ENCODE data around the gene SCG3.

SCG3 gene

GRCh38 chr15:51687565-51687964 is 6.3 kb downstream of the SCG3 start:
- Histone ChIP-seq H3K4me1 (ENCODE audit: insufficient read depth, low read length) (peaks cover 4% of the 10 kb centered on the region; the same call in 1 of the 2 replicates), H3K79me2 (ENCODE audit: insufficient read depth, low read length) (no peaks in the 10 kb centered on the region), H4K20me1 (ENCODE audit: insufficient read depth, low read length) (no peaks in the 10 kb centered on the region), H3K4me2 (ENCODE audit: insufficient read depth, low read length) (no peak overlapping the region), H3K27ac (ENCODE audit: low read length) (no peak overlapping the region), H3K27me3 (ENCODE audit: insufficient read depth, low read length, poor library complexity) (no peaks in the 10 kb centered on the region), H3K4me3 (ENCODE audit: low read depth in 1 of 2, low read length in 2 of 2) (no peak overlapping the region), H3K9me3 (ENCODE audit: insufficient read depth, low read length, severe bottlenecking) (no peaks in the 10 kb centered on the region), H2AFZ (ENCODE audit: low read depth, low read length) (no peak overlapping the region), H3K36me3 (ENCODE audit: insufficient read depth, low read length) (no peaks in the 10 kb centered on the region), H3K9ac (ENCODE audit: low read depth, low read length) (no peak overlapping the region)
- ATAC-seq (ENCODE audit: insufficient read depth, low read depth) (no peak), DNase-seq (no peak)
- TF ChIP-seq, protein P1, sequence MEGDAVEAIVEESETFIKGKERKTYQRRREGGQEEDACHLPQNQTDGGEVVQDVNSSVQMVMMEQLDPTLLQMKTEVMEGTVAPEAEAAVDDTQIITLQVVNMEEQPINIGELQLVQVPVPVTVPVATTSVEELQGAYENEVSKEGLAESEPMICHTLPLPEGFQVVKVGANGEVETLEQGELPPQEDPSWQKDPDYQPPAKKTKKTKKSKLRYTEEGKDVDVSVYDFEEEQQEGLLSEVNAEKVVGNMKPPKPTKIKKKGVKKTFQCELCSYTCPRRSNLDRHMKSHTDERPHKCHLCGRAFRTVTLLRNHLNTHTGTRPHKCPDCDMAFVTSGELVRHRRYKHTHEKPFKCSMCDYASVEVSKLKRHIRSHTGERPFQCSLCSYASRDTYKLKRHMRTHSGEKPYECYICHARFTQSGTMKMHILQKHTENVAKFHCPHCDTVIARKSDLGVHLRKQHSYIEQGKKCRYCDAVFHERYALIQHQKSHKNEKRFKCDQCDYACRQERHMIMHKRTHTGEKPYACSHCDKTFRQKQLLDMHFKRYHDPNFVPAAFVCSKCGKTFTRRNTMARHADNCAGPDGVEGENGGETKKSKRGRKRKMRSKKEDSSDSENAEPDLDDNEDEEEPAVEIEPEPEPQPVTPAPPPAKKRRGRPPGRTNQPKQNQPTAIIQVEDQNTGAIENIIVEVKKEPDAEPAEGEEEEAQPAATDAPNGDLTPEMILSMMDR (IDR thresholded peaks at IDR 0.05; ENCODE audit: borderline replicate concordance, extremely low read depth, low read length, poor library complexity, severe bottlenecking) = no peak
- TF ChIP-seq EZH2 (IDR thresholded peaks at IDR 0.05; ENCODE audit: borderline replicate concordance, low read depth, low read length, severe bottlenecking) = no peak

DNA sequence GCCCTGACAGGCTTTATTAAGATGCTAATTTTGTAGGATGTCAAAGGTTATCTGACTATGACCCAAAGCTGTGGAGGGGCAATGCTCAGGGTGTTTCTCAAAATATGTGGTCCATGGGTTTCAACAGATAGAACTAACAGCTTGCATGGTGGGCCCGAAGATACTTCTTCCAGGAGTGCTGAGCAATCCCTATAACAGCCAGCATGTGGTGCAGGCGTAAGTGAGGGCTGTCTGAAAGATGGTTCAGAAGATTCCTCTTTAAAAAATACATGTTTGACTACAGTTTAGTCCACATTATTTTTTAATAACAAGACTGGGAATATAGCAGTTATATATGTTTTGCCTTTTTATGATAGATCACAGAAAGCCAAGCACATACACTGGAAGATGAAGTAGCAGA is 7.6 kb downstream of the SCG3 start:
- no peaks in the 10 kb centered on the region for H4K20me1 ChIP-seq (ENCODE audit: insufficient read depth, low read length)
- H2AFZ ChIP-seq (ENCODE audit: low read depth, low read length) = no peak overlapping the region
- H3K27me3 ChIP-seq (ENCODE audit: insufficient read depth, low read length, poor library complexity) = peaks cover 2% of the 10 kb centered on the region
- H3K79me2 ChIP-seq (ENCODE audit: insufficient read depth, low read length) = no peaks in the 10 kb centered on the region
- peaks cover 4% of the 10 kb centered on the region; the same call in 1 of the 2 replicates for H3K4me1 ChIP-seq (ENCODE audit: insufficient read depth, low read length)
- H3K9me3 ChIP-seq (ENCODE audit: insufficient read depth, low read length, severe bottlenecking) = no peaks in the 10 kb centered on the region
- no peak overlapping the region for H3K27ac ChIP-seq (ENCODE audit: low read length)
- no peak overlapping the region for H3K4me2 ChIP-seq (ENCODE audit: insufficient read depth, low read length)
- no peak overlapping the region for H3K9ac ChIP-seq (ENCODE audit: low read depth, low read length)
- no peak overlapping the region for H3K4me3 ChIP-seq (ENCODE audit: low read depth in 1 of 2, low read length in 2 of 2)
- no peaks in the 10 kb centered on the region for H3K36me3 ChIP-seq (ENCODE audit: insufficient read depth, low read length)
- ATAC-seq (ENCODE audit: insufficient read depth, low read depth) (no peak), DNase-seq (no peak)
- TF ChIP-seq EZH2 (IDR thresholded peaks at IDR 0.05; ENCODE audit: borderline replicate concordance, low read depth, low read length, severe bottlenecking) = no peak
- TF ChIP-seq, protein P1 (IDR thresholded peaks at IDR 0.05; ENCODE audit: borderline replicate concordance, extremely low read depth, low read length, poor library complexity, severe bottlenecking) = peak; percentile 10

- no peak overlapping the region for H3K9ac ChIP-seq (ENCODE audit: low read depth, low read length)
- H3K27ac ChIP-seq (ENCODE audit: low read length) = no peak overlapping the region
- no peak for DNase-seq
- no peaks in the 10 kb centered on the region for H3K9me3 ChIP-seq (ENCODE audit: insufficient read depth, low read length, severe bottlenecking)
- no peak overlapping the region for H3K4me2 ChIP-seq (ENCODE audit: insufficient read depth, low read length)
- H3K4me1 ChIP-seq (ENCODE audit: insufficient read depth, low read length) = peaks cover 4% of the 10 kb centered on the region; the same call in 1 of the 2 replicates
- TF ChIP-seq EZH2 (IDR thresholded peaks at IDR 0.05; ENCODE audit: borderline replicate concordance, low read depth, low read length, severe bottlenecking) = no peak
- TF ChIP-seq, protein P1 (IDR thresholded peaks at IDR 0.05; ENCODE audit: borderline replicate concordance, extremely low read depth, low read length, poor library complexity, severe bottlenecking) = no peak
- H3K4me3 ChIP-seq (ENCODE audit: low read depth in 1 of 2, low read length in 2 of 2) = no peak overlapping the region
- no peaks in the 10 kb centered on the region for H3K79me2 ChIP-seq (ENCODE audit: insufficient read depth, low read length)
- peaks cover 2% of the 10 kb centered on the region for H3K27me3 ChIP-seq (ENCODE audit: insufficient read depth, low read length, poor library complexity)
- H4K20me1 ChIP-seq (ENCODE audit: insufficient read depth, low read length) = no peaks in the 10 kb centered on the region
- no peak for ATAC-seq (ENCODE audit: insufficient read depth, low read depth)
- no peak overlapping the region for H2AFZ ChIP-seq (ENCODE audit: low read depth, low read length)
- H3K36me3 ChIP-seq (ENCODE audit: insufficient read depth, low read length) = no peaks in the 10 kb centered on the region
Measured at GRCh38 chr15:51692154-51692553, 10.9 kb downstream of the SCG3 start.

DNA sequence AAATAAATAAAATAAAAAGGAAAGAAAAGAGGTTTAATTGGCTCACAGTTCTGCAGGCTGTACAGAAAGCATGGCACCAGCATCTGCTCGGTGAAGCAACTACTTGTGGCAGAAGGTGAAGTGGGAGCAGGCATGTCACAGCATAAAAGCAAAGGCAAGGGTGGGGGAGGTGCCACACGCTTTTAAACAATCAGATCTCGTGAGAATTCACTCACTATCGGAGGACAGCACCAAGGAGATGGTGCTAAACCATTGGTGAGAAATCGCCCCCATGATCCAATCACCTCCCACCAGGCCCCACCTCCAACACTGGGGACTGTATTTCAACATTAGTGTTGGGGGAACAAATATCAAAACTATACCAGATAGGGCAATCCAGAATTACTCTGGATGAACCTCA is 15.3 kb downstream of the SCG3 start:
- H3K4me2 ChIP-seq (ENCODE audit: insufficient read depth, low read length) = no peak overlapping the region

More for the DNA sequence above, 15.3 kb downstream of the SCG3 start:
- H3K9me3 ChIP-seq (ENCODE audit: insufficient read depth, low read length, severe bottlenecking) = no peaks in the 10 kb centered on the region
- H2AFZ ChIP-seq (ENCODE audit: low read depth, low read length) = no peak overlapping the region
- no peaks in the 10 kb centered on the region for H3K36me3 ChIP-seq (ENCODE audit: insufficient read depth, low read length)
- ATAC-seq (ENCODE audit: insufficient read depth, low read depth) (no peak), DNase-seq (no peak)
- no peak for TF ChIP-seq EZH2 (IDR thresholded peaks at IDR 0.05; ENCODE audit: borderline replicate concordance, low read depth, low read length, severe bottlenecking)
- TF ChIP-seq, protein P1 (IDR thresholded peaks at IDR 0.05; ENCODE audit: borderline replicate concordance, extremely low read depth, low read length, poor library complexity, severe bottlenecking) = no peak
- H4K20me1 ChIP-seq (ENCODE audit: insufficient read depth, low read length) = no peaks in the 10 kb centered on the region
- H3K27me3 ChIP-seq (ENCODE audit: insufficient read depth, low read length, poor library complexity) = peaks cover 7% of the 10 kb centered on the region
- no peaks in the 10 kb centered on the region for H3K79me2 ChIP-seq (ENCODE audit: insufficient read depth, low read length)
- H3K27ac ChIP-seq (ENCODE audit: low read length) = no peak overlapping the region
- peaks cover 4% of the 10 kb centered on the region; the same call in 1 of the 2 replicates for H3K4me1 ChIP-seq (ENCODE audit: insufficient read depth, low read length)
- H3K4me3 ChIP-seq (ENCODE audit: low read depth in 1 of 2, low read length in 2 of 2) = no peak overlapping the region
- H3K9ac ChIP-seq (ENCODE audit: low read depth, low read length) = no peak overlapping the region
